Activated CD4-positive, alpha-beta memory T cell treated with anti-CD3 and anti-CD28 coated beads, Interleukin-2, amount 10 ng/mL, durations not matched to agents 7 days and 5 days (primary cell): ENCODE results near the gene ETAA1. TPM values are rescaled to one million over a fixed set of nuclear protein-coding genes. Genes with fewer than 3 reads are reported as not detected.

ENCODE experiments used
- CTCF ChIA-PET: fragments of 350-600 bp; sonication (Branson Sonifier 250); formaldehyde crosslinking; loops from one replicate; lab custom pipeline; 2021; ENCODE audit warnings: antibody characterized with exemption, inconsistent platforms; lab: Charles Lee
- POLR2A ChIA-PET: fragments of 350-600 bp; sonication (Branson Sonifier 250); formaldehyde crosslinking; loops from one replicate; lab custom pipeline; 2021; ENCODE audit warnings: antibody characterized with exemption; lab: Charles Lee
- DNase-seq: peaks from one replicate; pipeline ENCODE4 v3.0.0-alpha.2; 2020
- H3K27ac Mint-ChIP-seq: one replicate; pipeline ENCODE4 v1.8.0; 2021; ENCODE audit warnings: mild to moderate bottlenecking, mixed read lengths
- H3K27me3 Mint-ChIP-seq: one replicate; pipeline ENCODE4 v1.8.0; 2021; ENCODE audit warnings: mixed read lengths
- H3K36me3 Mint-ChIP-seq: one replicate; pipeline ENCODE4 v1.8.0; 2021; ENCODE audit warnings: low read depth, mixed read lengths
- H3K4me1 Mint-ChIP-seq: one replicate; pipeline ENCODE4 v1.8.0; 2021; ENCODE audit warnings: mixed read lengths
- H3K4me3 Mint-ChIP-seq: one replicate; pipeline ENCODE4 v1.8.0; 2021; ENCODE audit warnings: mild to moderate bottlenecking, mixed read lengths
- H3K9me3 Mint-ChIP-seq: one replicate; pipeline ENCODE4 v1.8.0; 2021; ENCODE audit warnings: mixed read lengths
- total RNA-seq, 2 experiments: library from RNA; stranded (reverse); gene quantifications; one replicate each; pipeline ENCODE4 v1.2.3, GENCODE V29; 2021

The ETAA1 gene
- total RNA-seq, 2 experiments from 2014 or later, result 10.7 to 11.2 TPM

- CTCF ChIA-PET, result no interaction called here
- H3K27me3 Mint-ChIP-seq, result no peaks in the 10 kb centered on the region
- POLR2A ChIA-PET, result no interaction called here
These were observed 2.8 kb downstream of the ETAA1 start for GRCh38 chr2:67399831-67400489.

GRCh38 chr2:67400560-67401485 is 3.7 kb downstream of the ETAA1 start:
- Mint-ChIP-seq H3K36me3 (peaks cover 31% of the 10 kb centered on the region), H3K9me3 (no peaks in the 10 kb centered on the region), H3K27ac (no peak overlapping the region), H3K4me3 (no peak overlapping the region), H3K4me1 (peaks cover 26% of the 10 kb centered on the region), H3K27me3 (no peaks in the 10 kb centered on the region)
- CTCF ChIA-PET, result no interaction called here
- POLR2A ChIA-PET, result no interaction called here
- DNase-seq, result no peak

More at GRCh38 chr2:67399831-67400489, 2.8 kb downstream of the ETAA1 start:
- Mint-ChIP-seq H3K27ac (no peak overlapping the region), H3K9me3 (no peaks in the 10 kb centered on the region), H3K4me1 (peaks cover 28% of the 10 kb centered on the region), H3K4me3 (no peak overlapping the region), H3K36me3 (peaks cover 27% of the 10 kb centered on the region)
- DNase-seq, result no peak

- CTCF ChIA-PET, result no interaction called here
These were observed 11.2 kb downstream of the ETAA1 start for GRCh38 chr2:67408346-67408745.

GRCh38 chr2:67412424-67412823 is 15.3 kb downstream of the ETAA1 start:
- Mint-ChIP-seq H3K36me3 (peaks cover 10% of the 10 kb centered on the region), H3K27ac (no peak overlapping the region), H3K27me3 (no peaks in the 10 kb centered on the region), H3K4me1 (no peaks in the 10 kb centered on the region), H3K9me3 (no peaks in the 10 kb centered on the region), H3K4me3 (no peak overlapping the region)
- ChIA-PET POLR2A (no interaction called here), CTCF (no interaction called here)
- DNase-seq, result no peak

More at GRCh38 chr2:67408346-67408745, 11.2 kb downstream of the ETAA1 start:
- Mint-ChIP-seq H3K4me1 (peaks cover 2% of the 10 kb centered on the region), H3K27me3 (no peaks in the 10 kb centered on the region), H3K36me3 (peaks cover 34% of the 10 kb centered on the region), H3K27ac (no peak overlapping the region), H3K9me3 (no peaks in the 10 kb centered on the region), H3K4me3 (no peak overlapping the region)
- POLR2A ChIA-PET, result no interaction called here
- no peak for DNase-seq

GRCh38 chr2:67414867-67415266 is 17.7 kb downstream of the ETAA1 start:
- ChIA-PET CTCF (no interaction called here), POLR2A (no interaction called here)
- Mint-ChIP-seq H3K36me3 (peaks cover 10% of the 10 kb centered on the region), H3K4me1 (no peaks in the 10 kb centered on the region), H3K4me3 (no peak overlapping the region), H3K9me3 (no peaks in the 10 kb centered on the region), H3K27me3 (no peaks in the 10 kb centered on the region), H3K27ac (no peak overlapping the region)
- DNase-seq, result no peak

GRCh38 chr2:67416136-67416535 is 19.0 kb downstream of the ETAA1 start:
- POLR2A ChIA-PET, result no interaction called here
- no peak overlapping the region for H3K4me3 Mint-ChIP-seq
- no peak for DNase-seq
- CTCF ChIA-PET, result no interaction called here
- no peaks in the 10 kb centered on the region for H3K4me1 Mint-ChIP-seq
- no peaks in the 10 kb centered on the region for H3K27me3 Mint-ChIP-seq
- H3K27ac Mint-ChIP-seq, result no peak overlapping the region
- H3K9me3 Mint-ChIP-seq, result no peaks in the 10 kb centered on the region
- peaks cover 4% of the 10 kb centered on the region for H3K36me3 Mint-ChIP-seq

- ChIA-PET POLR2A (no interaction called here), CTCF (no interaction called here)
- no peak for DNase-seq
- H3K4me3 Mint-ChIP-seq, result no peak overlapping the region
- H3K36me3 Mint-ChIP-seq, result no peaks in the 10 kb centered on the region
- no peak overlapping the region for H3K27ac Mint-ChIP-seq
- peaks cover 2% of the 10 kb centered on the region for H3K9me3 Mint-ChIP-seq
- H3K27me3 Mint-ChIP-seq, result no peaks in the 10 kb centered on the region
- H3K4me1 Mint-ChIP-seq, result no peaks in the 10 kb centered on the region
These were observed 26.4 kb downstream of the ETAA1 start for GRCh38 chr2:67423489-67423888.

- peaks cover 8% of the 10 kb centered on the region for H3K27me3 Mint-ChIP-seq
- ChIA-PET CTCF (no interaction called here), POLR2A (no interaction called here)
- H3K4me3 Mint-ChIP-seq, result no peak overlapping the region
- no peak for DNase-seq
- no peaks in the 10 kb centered on the region for H3K4me1 Mint-ChIP-seq
- no peaks in the 10 kb centered on the region for H3K9me3 Mint-ChIP-seq
- H3K36me3 Mint-ChIP-seq, result no peaks in the 10 kb centered on the region
- H3K27ac Mint-ChIP-seq, result no peak overlapping the region
These were observed 39.1 kb downstream of the ETAA1 start for GRCh38 chr2:67436221-67436620.

- ChIA-PET CTCF (no interaction called here), POLR2A (no interaction called here)
- H3K4me3 Mint-ChIP-seq, result no peak overlapping the region
- no peaks in the 10 kb centered on the region for H3K36me3 Mint-ChIP-seq
- no peak for DNase-seq
- no peaks in the 10 kb centered on the region for H3K4me1 Mint-ChIP-seq
- H3K9me3 Mint-ChIP-seq, result no peaks in the 10 kb centered on the region
- peaks cover 8% of the 10 kb centered on the region for H3K27me3 Mint-ChIP-seq
- H3K27ac Mint-ChIP-seq, result no peak overlapping the region
These were observed 40.0 kb downstream of the ETAA1 start for GRCh38 chr2:67437114-67437513.

GRCh38 chr2:67438337-67438736 is 41.2 kb downstream of the ETAA1 start:
- POLR2A ChIA-PET, result no interaction called here
- Mint-ChIP-seq H3K36me3 (no peaks in the 10 kb centered on the region), H3K4me1 (no peaks in the 10 kb centered on the region), H3K4me3 (no peak overlapping the region), H3K9me3 (no peaks in the 10 kb centered on the region), H3K27me3 (peaks cover 8% of the 10 kb centered on the region), H3K27ac (no peak overlapping the region)
- DNase-seq, result no peak
- CTCF ChIA-PET, result no interaction called here

GRCh38 chr2:67445652-67446268 is 48.6 kb downstream of the ETAA1 start:
- H3K36me3 Mint-ChIP-seq, result no peaks in the 10 kb centered on the region
- no peaks in the 10 kb centered on the region for H3K9me3 Mint-ChIP-seq
- H3K4me1 Mint-ChIP-seq, result no peaks in the 10 kb centered on the region
- DNase-seq, result no peak
- H3K27ac Mint-ChIP-seq, result no peak overlapping the region
- no peak overlapping the region for H3K4me3 Mint-ChIP-seq
- ChIA-PET CTCF (no interaction called here), POLR2A (no interaction called here)
- H3K27me3 Mint-ChIP-seq, result peaks cover 2% of the 10 kb centered on the region

GRCh38 chr2:67446491-67446911 is 49.4 kb downstream of the ETAA1 start:
- H3K36me3 Mint-ChIP-seq, result no peaks in the 10 kb centered on the region
- no peak overlapping the region for H3K4me3 Mint-ChIP-seq
- no peak overlapping the region for H3K27ac Mint-ChIP-seq
- no peak for DNase-seq
- ChIA-PET CTCF (no interaction called here), POLR2A (no interaction called here)
- H3K9me3 Mint-ChIP-seq, result peaks cover 1% of the 10 kb centered on the region
- H3K27me3 Mint-ChIP-seq, result peaks cover 2% of the 10 kb centered on the region
- H3K4me1 Mint-ChIP-seq, result no peaks in the 10 kb centered on the region

GRCh38 chr2:67448648-67449047 is 51.5 kb downstream of the ETAA1 start:
- Mint-ChIP-seq H3K4me1 (no peaks in the 10 kb centered on the region), H3K9me3 (peaks cover 2% of the 10 kb centered on the region), H3K27me3 (peaks cover 2% of the 10 kb centered on the region), H3K4me3 (no peak overlapping the region), H3K27ac (no peak overlapping the region), H3K36me3 (no peaks in the 10 kb centered on the region)
- ChIA-PET POLR2A (no interaction called here), CTCF (no interaction called here)
- DNase-seq, result no peak
